AG09319 (cell line): ENCODE measurements around the gene TFF3.

Experiments used
- DNase-seq: peaks from one replicate; pipeline ENCODE4 v3.0.0-alpha.2; 2010; ENCODE audit warnings: low read depth; ENCODE audit errors: extremely low read depth
- TF ChIP-seq, protein P1 (sequence below): IDR thresholded peaks from 2 replicates; pipeline ENCODE4 v1.5.1; 2011; ENCODE audit warnings: low read depth, mild to moderate bottlenecking, inconsistent platforms, low read length, moderate library complexity

TFF3 gene

DNA sequence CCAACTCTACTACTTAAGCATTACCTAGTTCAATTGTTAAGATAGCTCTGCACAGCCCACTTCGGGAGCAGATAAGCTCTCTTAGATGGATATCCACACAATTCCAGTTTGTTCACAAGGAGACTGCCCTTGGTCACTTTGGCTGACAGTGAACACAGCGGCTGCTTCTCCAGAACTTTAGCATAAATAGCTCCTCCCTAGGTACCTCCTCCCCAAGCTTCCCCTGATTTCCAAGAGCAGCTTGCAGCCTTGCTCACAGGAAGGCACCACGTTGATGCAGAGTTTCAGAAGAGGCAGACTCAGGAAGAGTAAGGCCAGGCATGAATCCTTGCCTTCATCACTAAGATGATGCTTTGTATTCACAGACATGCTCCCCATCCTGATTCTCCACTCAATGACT lies 24.7 kb downstream of the TFF3 start:
- DNase-seq: no peak
- TF ChIP-seq, protein P1, sequence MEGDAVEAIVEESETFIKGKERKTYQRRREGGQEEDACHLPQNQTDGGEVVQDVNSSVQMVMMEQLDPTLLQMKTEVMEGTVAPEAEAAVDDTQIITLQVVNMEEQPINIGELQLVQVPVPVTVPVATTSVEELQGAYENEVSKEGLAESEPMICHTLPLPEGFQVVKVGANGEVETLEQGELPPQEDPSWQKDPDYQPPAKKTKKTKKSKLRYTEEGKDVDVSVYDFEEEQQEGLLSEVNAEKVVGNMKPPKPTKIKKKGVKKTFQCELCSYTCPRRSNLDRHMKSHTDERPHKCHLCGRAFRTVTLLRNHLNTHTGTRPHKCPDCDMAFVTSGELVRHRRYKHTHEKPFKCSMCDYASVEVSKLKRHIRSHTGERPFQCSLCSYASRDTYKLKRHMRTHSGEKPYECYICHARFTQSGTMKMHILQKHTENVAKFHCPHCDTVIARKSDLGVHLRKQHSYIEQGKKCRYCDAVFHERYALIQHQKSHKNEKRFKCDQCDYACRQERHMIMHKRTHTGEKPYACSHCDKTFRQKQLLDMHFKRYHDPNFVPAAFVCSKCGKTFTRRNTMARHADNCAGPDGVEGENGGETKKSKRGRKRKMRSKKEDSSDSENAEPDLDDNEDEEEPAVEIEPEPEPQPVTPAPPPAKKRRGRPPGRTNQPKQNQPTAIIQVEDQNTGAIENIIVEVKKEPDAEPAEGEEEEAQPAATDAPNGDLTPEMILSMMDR: no peak

DNA sequence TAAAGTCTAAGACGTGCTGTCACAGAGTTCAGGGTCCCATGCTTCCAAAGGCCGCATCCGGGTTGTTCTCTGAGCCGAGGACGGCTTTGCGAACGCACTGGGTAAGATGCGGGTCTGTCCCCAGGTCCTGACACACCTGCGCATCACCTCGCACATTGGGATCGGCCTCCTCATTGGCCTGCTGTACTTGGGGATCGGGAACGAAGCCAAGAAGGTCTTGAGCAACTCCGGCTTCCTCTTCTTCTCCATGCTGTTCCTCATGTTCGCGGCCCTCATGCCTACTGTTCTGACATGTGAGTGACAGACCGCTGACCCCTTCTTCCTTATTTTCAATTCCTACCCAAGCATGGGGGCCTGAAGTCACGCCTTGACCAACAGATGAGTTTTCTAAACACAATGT lies 25.3 kb downstream of the TFF3 start:
- TF ChIP-seq, protein P1: no peak
- DNase-seq: no peak

DNA sequence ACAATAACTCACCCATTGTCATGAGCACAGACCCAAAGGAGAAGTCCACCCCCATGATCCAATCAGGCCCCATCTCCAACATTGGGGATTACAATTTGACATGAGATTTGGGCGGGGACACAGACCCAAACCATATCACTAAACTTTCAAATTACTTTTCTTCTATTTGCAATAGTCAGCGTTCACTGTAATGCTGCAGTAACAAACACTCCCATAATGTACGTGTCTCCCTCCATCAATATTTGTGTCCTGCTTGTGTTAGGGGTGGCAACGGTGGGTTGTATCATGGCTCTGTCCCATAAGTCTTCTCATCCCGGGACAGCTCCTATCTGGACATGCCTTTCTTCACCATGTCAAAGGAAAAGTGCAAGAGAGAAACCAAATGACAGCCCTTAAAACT lies 26.2 kb downstream of the TFF3 start:
- TF ChIP-seq, protein P1: no peak
- no peak for DNase-seq

DNA sequence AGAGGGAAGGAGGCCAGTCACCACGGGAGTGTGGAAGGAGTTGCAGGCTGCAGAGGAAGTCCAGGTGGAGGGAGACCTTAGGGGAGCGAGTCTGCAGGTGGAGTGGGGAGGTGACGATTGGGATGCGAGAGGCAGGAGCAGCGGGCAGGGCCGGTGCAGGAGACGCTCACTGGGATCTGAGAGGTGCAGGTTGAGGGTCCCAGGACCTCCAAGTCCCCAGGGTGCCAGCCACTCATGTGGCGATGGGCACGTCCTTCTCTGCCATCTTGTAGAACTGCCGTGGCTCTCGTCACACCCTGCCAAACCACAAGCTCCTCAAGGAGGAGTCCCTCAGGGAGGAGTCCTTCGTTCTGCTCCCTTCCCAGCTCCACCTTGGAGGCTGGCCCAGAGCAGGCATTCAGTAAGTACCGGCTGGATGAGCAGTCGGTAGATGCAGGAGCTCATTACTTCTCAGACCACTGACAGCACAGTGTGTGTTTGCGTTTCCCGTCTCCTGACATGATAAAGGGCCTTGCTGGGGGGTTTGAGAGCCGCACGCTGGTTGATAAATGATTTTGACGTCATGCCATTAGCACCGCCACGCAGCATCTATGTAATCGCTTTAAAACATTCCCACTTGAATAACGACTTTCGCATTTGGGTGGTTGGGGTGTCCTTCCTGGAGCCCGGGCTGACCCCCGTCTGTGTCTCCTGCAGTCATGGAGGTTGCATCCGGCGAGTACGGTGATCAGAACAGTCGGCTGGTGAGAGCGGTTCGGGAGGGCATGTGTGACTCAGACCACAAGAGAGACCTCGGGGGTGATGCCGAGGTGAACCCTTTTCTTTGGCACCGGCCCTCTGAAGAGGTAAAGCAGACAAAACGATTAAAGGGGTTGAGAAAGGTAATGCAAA lies 27.8 kb downstream of the TFF3 start:
- TF ChIP-seq, protein P1: no peak
- no peak for DNase-seq

DNA sequence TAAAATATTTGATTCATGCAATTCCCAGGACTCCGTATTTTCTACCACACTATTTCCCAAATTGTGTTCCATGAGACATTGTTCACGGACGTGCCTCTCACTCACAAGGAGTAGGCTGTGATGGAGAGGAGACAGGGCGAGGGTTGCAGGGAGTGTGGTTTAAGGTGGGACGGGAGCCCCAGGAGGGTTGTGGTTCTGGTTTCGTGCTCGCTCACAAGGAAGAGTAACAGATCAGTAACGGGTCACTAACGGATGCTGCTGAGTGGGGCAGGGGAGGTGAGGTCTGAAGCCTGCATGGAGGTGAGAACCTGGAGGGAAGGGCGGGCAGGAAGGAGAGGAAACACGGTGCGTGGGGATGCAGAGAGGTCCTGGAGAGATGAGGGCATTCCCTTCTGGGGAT lies 28.8 kb downstream of the TFF3 start:
- DNase-seq: no peak
- TF ChIP-seq, protein P1: no peak

DNA sequence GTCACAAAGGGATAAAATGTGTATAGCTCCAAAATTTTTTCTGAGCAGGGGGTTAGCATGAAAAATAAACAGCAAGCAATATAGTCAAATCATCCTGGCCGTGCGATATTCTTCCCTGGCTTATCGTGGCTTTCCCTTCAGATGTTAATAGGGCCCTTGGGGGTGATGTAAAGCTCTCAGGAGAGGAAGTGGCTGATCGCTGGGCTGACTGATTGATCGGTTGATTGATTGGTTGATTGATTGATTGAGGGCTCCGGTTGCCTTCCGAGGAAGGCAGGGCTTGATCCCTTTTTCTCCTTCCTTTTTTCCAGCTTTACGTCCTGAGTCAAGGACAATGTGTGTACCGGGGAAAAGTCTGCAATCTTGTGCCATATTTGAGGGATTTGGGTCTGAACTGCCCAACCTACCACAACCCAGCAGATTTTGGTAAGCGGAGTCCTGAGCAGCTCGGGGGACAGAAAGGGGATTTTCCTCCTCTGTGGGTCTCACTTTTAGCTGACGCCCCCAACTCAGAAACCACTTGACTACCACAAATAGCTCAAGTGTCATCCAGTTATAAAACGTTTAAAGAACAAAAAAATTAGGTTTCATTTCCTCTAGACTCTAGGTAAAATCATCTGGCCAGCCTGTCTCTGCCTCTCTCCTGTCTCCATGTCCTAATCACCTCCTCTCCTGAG lies 29.5 kb downstream of the TFF3 start:
- TF ChIP-seq, protein P1: no peak
- no peak for DNase-seq

DNA sequence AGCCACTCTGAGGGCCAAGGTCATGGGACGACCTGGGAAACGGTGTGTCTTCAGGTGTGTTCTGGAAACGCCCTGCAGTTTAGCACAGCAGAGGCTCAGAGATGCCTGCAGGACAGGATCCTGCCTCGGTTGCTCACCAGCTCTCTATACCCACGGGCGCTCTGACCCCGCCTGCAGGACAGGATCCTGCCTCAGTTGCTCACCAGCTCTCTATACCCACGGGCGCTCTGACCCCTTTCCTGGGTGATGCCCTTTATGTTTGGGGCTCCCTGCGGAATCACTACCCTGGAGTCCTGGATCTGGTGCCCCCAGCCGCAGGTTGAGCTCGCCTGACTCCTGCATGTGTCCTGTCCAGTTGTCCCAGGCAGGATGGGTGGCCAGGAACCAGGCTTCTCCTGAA lies 32.5 kb downstream of the TFF3 start:
- TF ChIP-seq, protein P1: no peak
- no peak for DNase-seq
